Neural cell (in vitro differentiated cells): Measurements from ENCODE around the gene ZNF830. TPM values are rescaled to one million over a fixed set of nuclear protein-coding genes. Genes with fewer than 3 reads are reported as not detected.

Experiments used
- H2AFZ ChIP-seq: fragments of 200-600, 300-800 bp; sonication (generic), shearing (Covaris generic); 2 replicates; pipeline ENCODE4 v1.6.0; 2014; ENCODE audit warnings: low read depth, mild to moderate bottlenecking, antibody characterized with exemption, low read length, moderate library complexity
- H3F3A ChIP-seq: fragments of 200-600 bp; shearing (Covaris generic); 2 replicates; pipeline ENCODE4 v1.6.1; 2016; ENCODE audit warnings: mild to moderate bottlenecking, moderate library complexity, mixed read lengths, antibody characterized with exemption, low read length; ENCODE audit not compliant: insufficient read depth, poor library complexity, severe bottlenecking
- H3K27ac ChIP-seq: fragments of 200-600, 300-800 bp; sonication (generic), shearing (Covaris generic); 2 replicates; pipeline ENCODE4 v1.5.1; 2014; ENCODE audit warnings: mild to moderate bottlenecking, low read length, moderate library complexity
- H3K27me3 ChIP-seq: fragments of 300-800, 200-600 bp; sonication (generic), shearing (Covaris generic); 2 replicates; pipeline ENCODE4 v1.6.0; 2014; ENCODE audit warnings: mild to moderate bottlenecking, low read depth, low read length, moderate library complexity; ENCODE audit not compliant: insufficient read depth
- H3K36me3 ChIP-seq: fragments of 300-800, 200-600 bp; sonication (generic), shearing (Covaris generic); 2 replicates; pipeline ENCODE4 v1.5.1; 2014; ENCODE audit warnings: mild to moderate bottlenecking, antibody characterized with exemption, low read length, moderate library complexity; ENCODE audit not compliant: insufficient read depth
- H3K4me2 ChIP-seq: fragments of 300-800, 200-600 bp; sonication (generic), shearing (Covaris generic); 2 replicates; pipeline ENCODE4 v1.6.0; 2014; ENCODE audit warnings: mild to moderate bottlenecking, low read length
- H3K4me3 ChIP-seq: fragments of 300-800, 200-600 bp; sonication (generic), shearing (Covaris generic); 2 replicates; pipeline ENCODE4 v1.5.1; 2014; ENCODE audit warnings: mild to moderate bottlenecking, low read length, moderate library complexity
- H3K79me2 ChIP-seq: fragments of 200-600 bp; shearing (Covaris generic); replicated peaks from 2 replicates; pipeline ENCODE4 v1.6.0; 2014; ENCODE audit warnings: mild to moderate bottlenecking, low read length, moderate library complexity; ENCODE audit not compliant: insufficient read depth
- H3K9ac ChIP-seq: fragments of 300-800, 200-600 bp; sonication (generic), shearing (Covaris generic); 2 replicates; pipeline ENCODE4 v1.6.1; 2016; ENCODE audit warnings: mild to moderate bottlenecking, low read length, mixed read lengths
- H3K9me2 ChIP-seq: fragments of 200-600 bp; shearing (Covaris generic); 2 replicates; pipeline ENCODE4 v1.6.1; 2016; ENCODE audit warnings: mild to moderate bottlenecking, low read length, mixed read lengths; ENCODE audit not compliant: insufficient read depth
- H3K9me3 ChIP-seq: fragments of 200-600, 300-800 bp; sonication (generic), shearing (Covaris generic); 2 replicates; pipeline ENCODE4 v1.6.1; 2016; ENCODE audit warnings: mild to moderate bottlenecking, mixed run types, low read length, moderate library complexity, mixed read lengths
- H4K20me1 ChIP-seq: fragments of 200-600 bp; shearing (Covaris generic); 2 replicates; pipeline ENCODE4 v1.6.1; 2016; ENCODE audit warnings: mild to moderate bottlenecking, mixed run types; ENCODE audit not compliant: insufficient read depth
- EP300 ChIP-seq: fragments of 450-650 bp; conservative IDR thresholded peaks from 2 replicates; pipeline ENCODE4 v1.6.1; 2014; ENCODE audit warnings: antibody characterized with exemption, mild to moderate bottlenecking, moderate library complexity; ENCODE audit not compliant: poor library complexity, severe bottlenecking
- EZH2 ChIP-seq: fragments of 200-600, 300-800 bp; shearing (Covaris generic), sonication (generic); IDR thresholded peaks from 2 replicates; pipeline ENCODE4 v1.6.1; 2014; ENCODE audit warnings: antibody characterized with exemption, low read length, borderline replicate concordance, mild to moderate bottlenecking; ENCODE audit not compliant: insufficient read depth, poor library complexity, severe bottlenecking
- MXI1 ChIP-seq: fragments of 450-650 bp; conservative IDR thresholded peaks from 2 replicates; pipeline ENCODE4 v1.6.1; 2014; ENCODE audit warnings: antibody characterized with exemption, mild to moderate bottlenecking; ENCODE audit not compliant: poor library complexity, severe bottlenecking
- POLR2AphosphoS5 ChIP-seq: IDR thresholded peaks from 2 replicates; pipeline ENCODE4 v1.6.1; 2012
- RAD21 ChIP-seq: fragments of 450-650 bp; conservative IDR thresholded peaks from 2 replicates; pipeline ENCODE4 v1.6.1; 2014; ENCODE audit warnings: antibody characterized with exemption, mild to moderate bottlenecking, moderate library complexity
- SMC3 ChIP-seq: fragments of 450-650 bp; conservative IDR thresholded peaks from 2 replicates; pipeline ENCODE4 v1.6.1; 2014; ENCODE audit warnings: antibody characterized with exemption, mild to moderate bottlenecking, moderate library complexity; ENCODE audit not compliant: poor library complexity
- TAF1 ChIP-seq: IDR thresholded peaks from 2 replicates; pipeline ENCODE4 v1.6.1; 2012; ENCODE audit warnings: low read depth
- polyA plus RNA-seq: library from polyadenylated mRNA; depleted of rRNA; stranded (reverse); fragments of >200 nt; gene quantifications from 2 replicates; pipeline ENCODE4 v1.2.3, GENCODE V29; 2014
- TF ChIP-seq, protein P1 (sequence below): fragments of 450-650 bp; IDR thresholded peaks from 2 replicates; pipeline ENCODE4 v1.5.1; 2014; ENCODE audit warnings: antibody characterized with exemption, mild to moderate bottlenecking, moderate library complexity; ENCODE audit not compliant: poor library complexity, severe bottlenecking
- TF ChIP-seq, protein P2 (sequence below): IDR thresholded peaks from 2 replicates; pipeline ENCODE4 v1.6.1; 2012; ENCODE audit warnings: borderline replicate concordance

ZNF830 gene
- polyA plus RNA-seq, 1 donor from 2014 or later: 14.7 TPM

DNA sequence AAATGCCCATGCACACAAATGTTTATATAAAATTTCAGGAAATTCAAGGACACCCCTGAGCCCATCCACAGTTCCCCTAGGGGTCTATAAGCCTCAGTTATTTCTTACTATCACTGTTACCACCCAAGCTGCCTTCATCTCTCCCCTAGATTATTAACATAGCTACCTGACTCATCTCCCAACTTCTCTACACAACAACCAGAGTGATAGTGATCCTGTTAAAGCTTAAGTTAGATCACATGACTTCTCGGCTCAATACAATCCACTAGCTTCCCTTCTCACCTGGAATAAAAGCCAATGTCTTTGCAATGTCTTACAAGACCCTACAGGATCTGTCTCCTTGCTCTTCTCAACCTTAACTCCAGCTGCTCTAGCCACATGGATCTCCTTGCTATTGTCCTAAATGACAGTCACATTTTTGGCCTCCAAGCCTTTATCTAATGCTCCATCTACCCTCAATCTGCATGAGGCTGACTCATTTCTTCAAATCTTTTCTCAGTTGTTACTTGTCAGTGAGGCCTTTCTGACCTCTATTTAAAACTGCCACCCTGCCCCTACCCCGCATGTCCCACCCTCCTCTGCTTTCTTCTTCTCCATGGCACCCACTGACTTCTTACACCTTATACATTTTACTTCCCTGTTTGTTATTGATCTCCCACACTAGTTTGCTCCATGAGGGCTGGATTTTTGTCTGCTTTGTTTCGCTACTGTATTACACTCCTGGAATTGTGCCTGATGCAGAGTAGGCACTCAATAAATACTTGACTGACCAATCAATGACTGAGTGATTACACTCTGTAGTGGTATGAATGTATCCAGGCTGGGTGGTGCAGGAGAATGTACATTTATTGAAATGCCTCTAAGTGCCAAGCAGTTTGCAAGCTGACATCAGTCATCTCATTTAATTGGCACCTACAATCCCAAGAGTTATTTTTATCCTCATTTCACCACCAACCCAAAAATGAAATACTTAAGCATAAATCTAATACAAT is 13.8 kb downstream of the ZNF830 start:
- Histone ChIP-seq H3K27me3 (no peaks in the 10 kb centered on the region), H2AFZ (no peak overlapping the region), H3K9me2 (no peaks in the 10 kb centered on the region), H3K36me3 (no peaks in the 10 kb centered on the region), H4K20me1 (no peaks in the 10 kb centered on the region), H3K4me2 (no peak overlapping the region), H3K9ac (no peak overlapping the region), H3K27ac (no peak overlapping the region), H3K4me3 (no peak overlapping the region), H3K79me2 (no peaks in the 10 kb centered on the region), H3F3A (no peaks in the 10 kb centered on the region), H3K9me3 (no peaks in the 10 kb centered on the region)
- TF ChIP-seq MXI1 (no peak), POLR2AphosphoS5 (no peak), RAD21 (no peak), TAF1 (no peak), EP300 (no peak)

DNA sequence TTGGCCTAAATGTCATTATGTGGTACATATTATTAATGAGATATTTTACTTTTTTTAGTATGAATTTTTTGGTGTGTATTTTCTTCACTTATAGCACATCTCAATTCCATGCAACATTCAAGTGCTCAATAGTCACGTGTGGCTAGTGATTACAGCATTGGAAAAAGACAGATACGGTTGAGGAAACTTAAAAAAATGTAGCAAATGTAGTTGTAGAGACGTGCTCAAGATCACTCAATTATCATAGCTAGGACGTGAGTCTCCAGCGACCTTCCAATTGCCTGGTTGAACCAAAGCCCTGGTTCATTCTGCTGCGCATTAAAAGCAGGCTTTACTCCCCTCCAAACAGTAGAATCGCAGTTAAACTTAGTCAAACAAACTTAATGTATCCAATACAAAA is 17.8 kb downstream of the ZNF830 start:
- Histone ChIP-seq H2AFZ (no peak overlapping the region), H3K9me2 (no peaks in the 10 kb centered on the region), H3K36me3 (no peaks in the 10 kb centered on the region), H3K79me2 (peaks cover 28% of the 10 kb centered on the region), H3F3A (no peaks in the 10 kb centered on the region), H3K27ac (no peak overlapping the region), H3K4me2 (no peak overlapping the region), H4K20me1 (no peaks in the 10 kb centered on the region), H3K4me3 (no peak overlapping the region), H3K9me3 (no peaks in the 10 kb centered on the region), H3K27me3 (no peaks in the 10 kb centered on the region), H3K9ac (no peak overlapping the region)
- no peak for TF ChIP-seq MXI1

DNA sequence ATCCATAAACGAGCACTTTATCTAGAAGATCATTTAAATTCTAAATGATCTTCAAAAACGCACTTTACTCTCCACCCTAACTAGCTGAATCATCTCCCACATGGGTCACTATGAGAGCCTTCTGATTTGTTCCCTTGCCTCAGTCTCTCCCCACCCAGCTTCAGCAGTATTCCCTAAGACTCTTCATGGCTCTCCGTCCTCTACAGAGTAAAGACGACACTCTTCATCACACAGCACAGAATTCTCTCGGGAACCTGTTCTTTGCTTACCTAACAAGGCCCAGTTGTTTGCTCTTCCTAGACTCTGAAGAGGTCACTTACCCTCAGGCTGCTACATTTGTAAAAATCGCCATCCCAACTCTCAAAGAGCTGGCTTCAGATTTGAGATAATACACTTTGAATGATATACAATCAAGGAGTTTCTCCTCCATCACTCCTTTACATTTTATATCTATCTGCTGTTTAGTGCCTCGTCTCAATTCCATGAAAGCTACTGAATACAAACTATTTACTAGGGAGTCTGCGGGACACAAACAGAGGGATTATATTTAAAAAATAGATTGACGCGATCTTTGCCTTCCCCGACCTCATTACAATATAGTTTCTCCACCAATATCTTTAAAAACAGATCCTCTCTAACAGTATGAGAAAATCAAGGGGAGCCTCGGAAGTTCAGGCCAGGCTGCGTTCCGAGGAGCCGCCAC is 18.5 kb downstream of the ZNF830 start:
- Histone ChIP-seq H3F3A (no peaks in the 10 kb centered on the region), H2AFZ (peak overlapping the region; percentile 18), H3K9ac (peak overlapping the region; percentile 94), H3K79me2 (peaks cover 33% of the 10 kb centered on the region), H3K4me2 (peak overlapping the region; percentile 77), H4K20me1 (no peaks in the 10 kb centered on the region), H3K9me3 (no peaks in the 10 kb centered on the region), H3K4me3 (peak overlapping the region; percentile 80), H3K36me3 (no peaks in the 10 kb centered on the region), H3K27ac (peak overlapping the region; percentile 83), H3K27me3 (no peaks in the 10 kb centered on the region), H3K9me2 (no peaks in the 10 kb centered on the region)
- TF ChIP-seq EZH2: no peak
- no peak for TF ChIP-seq TAF1
- no peak for TF ChIP-seq POLR2AphosphoS5
- TF ChIP-seq RAD21: no peak

DNA sequence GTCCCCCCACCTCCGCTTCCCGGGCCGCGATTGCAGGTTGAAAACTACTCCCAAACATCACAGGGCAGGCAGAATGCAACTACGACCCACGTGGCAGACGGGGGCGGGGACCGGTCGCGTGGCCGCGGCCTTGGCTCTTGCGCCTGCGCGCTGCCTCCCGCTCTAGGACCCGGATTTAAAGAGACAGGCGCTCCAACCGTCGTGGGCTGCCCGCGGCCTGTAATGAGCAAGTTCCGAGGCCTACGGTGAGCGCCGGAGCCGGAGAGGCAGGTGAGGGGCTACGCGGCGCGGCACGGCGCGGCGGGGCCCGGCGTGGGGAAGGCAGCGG is 19.0 kb downstream of the ZNF830 start, which contains the start of gene LIG3:
TSS of gene LIG3 (plus strand) at position 160 of the 328 bp plus-strand sequence. CDS start 2,494 bp downstream, outside the sequence.
- Histone ChIP-seq H3K9me3 (no peaks in the 10 kb centered on the region), H3K36me3 (no peaks in the 10 kb centered on the region), H4K20me1 (no peaks in the 10 kb centered on the region), H3K27me3 (no peaks in the 10 kb centered on the region), H3K79me2 (peaks cover 33% of the 10 kb centered on the region), H3K9me2 (no peaks in the 10 kb centered on the region), H3K4me2 (peak within 1 kb of the TSS; percentile 85), H3K4me3 (peak within 1 kb of the TSS; percentile 80), H3K9ac (peak within 1 kb of the TSS; percentile 94), H3F3A (no peaks in the 10 kb centered on the region), H3K27ac (peak within 1 kb of the TSS; percentile 83), H2AFZ (peak within 1 kb of the TSS; percentile 34)
- TF ChIP-seq MXI1 (peak; percentile 99), SMC3 (peak; percentile 29), EZH2 (no peak), EP300 (no peak), RAD21 (peak; percentile 40), POLR2AphosphoS5 (peak; percentile 88), TAF1 (no peak)
- TF ChIP-seq, protein P1, sequence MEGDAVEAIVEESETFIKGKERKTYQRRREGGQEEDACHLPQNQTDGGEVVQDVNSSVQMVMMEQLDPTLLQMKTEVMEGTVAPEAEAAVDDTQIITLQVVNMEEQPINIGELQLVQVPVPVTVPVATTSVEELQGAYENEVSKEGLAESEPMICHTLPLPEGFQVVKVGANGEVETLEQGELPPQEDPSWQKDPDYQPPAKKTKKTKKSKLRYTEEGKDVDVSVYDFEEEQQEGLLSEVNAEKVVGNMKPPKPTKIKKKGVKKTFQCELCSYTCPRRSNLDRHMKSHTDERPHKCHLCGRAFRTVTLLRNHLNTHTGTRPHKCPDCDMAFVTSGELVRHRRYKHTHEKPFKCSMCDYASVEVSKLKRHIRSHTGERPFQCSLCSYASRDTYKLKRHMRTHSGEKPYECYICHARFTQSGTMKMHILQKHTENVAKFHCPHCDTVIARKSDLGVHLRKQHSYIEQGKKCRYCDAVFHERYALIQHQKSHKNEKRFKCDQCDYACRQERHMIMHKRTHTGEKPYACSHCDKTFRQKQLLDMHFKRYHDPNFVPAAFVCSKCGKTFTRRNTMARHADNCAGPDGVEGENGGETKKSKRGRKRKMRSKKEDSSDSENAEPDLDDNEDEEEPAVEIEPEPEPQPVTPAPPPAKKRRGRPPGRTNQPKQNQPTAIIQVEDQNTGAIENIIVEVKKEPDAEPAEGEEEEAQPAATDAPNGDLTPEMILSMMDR: no peak
- TF ChIP-seq, protein P2, sequence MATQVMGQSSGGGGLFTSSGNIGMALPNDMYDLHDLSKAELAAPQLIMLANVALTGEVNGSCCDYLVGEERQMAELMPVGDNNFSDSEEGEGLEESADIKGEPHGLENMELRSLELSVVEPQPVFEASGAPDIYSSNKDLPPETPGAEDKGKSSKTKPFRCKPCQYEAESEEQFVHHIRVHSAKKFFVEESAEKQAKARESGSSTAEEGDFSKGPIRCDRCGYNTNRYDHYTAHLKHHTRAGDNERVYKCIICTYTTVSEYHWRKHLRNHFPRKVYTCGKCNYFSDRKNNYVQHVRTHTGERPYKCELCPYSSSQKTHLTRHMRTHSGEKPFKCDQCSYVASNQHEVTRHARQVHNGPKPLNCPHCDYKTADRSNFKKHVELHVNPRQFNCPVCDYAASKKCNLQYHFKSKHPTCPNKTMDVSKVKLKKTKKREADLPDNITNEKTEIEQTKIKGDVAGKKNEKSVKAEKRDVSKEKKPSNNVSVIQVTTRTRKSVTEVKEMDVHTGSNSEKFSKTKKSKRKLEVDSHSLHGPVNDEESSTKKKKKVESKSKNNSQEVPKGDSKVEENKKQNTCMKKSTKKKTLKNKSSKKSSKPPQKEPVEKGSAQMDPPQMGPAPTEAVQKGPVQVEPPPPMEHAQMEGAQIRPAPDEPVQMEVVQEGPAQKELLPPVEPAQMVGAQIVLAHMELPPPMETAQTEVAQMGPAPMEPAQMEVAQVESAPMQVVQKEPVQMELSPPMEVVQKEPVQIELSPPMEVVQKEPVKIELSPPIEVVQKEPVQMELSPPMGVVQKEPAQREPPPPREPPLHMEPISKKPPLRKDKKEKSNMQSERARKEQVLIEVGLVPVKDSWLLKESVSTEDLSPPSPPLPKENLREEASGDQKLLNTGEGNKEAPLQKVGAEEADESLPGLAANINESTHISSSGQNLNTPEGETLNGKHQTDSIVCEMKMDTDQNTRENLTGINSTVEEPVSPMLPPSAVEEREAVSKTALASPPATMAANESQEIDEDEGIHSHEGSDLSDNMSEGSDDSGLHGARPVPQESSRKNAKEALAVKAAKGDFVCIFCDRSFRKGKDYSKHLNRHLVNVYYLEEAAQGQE: no peak
